Endothelial cell of umbilical vein (primary cell): ENCODE results near the gene ADRM1. TPM values are rescaled to one million over a fixed set of nuclear protein-coding genes. Genes with fewer than 3 reads are reported as not detected.

ENCODE experiments used
- BruUV-seq: library from RNA; stranded (reverse); fragments of 400-500 nt; replicated peaks from 2 replicates; lab custom pipeline; 2021; lab: Mats Ljungman, UMichigan
- CTCF ChIA-PET: fragments of 300-600, 350-600 bp; sonication (Branson Sonifier 250); formaldehyde crosslinking; loops from one replicate; lab custom pipeline; 2021; ENCODE audit warnings: antibody characterized with exemption, inconsistent platforms; lab: Charles Lee
- POLR2A ChIA-PET: fragments of 300-600, 350-600 bp; sonication (Branson Sonifier 250); formaldehyde crosslinking; loops from one replicate; lab custom pipeline; 2021; ENCODE audit warnings: antibody characterized with exemption, inconsistent platforms; lab: Charles Lee
- DNase-seq: peaks from one replicate; pipeline ENCODE4 v3.0.0-alpha.2; 2011; ENCODE audit warnings: low read depth, low spot score
- FAIRE-seq: peaks from 2 replicates; lab custom pipeline; 2011; peaks lifted over from hg19 to GRCh38; lab: Jason Lieb, UNC
- H2AFZ ChIP-seq: 2 replicates; pipeline ENCODE4 v1.6.0; 2012; ENCODE audit warnings: low read depth, low read length, control low read depth, inconsistent platforms
- H3K27ac ChIP-seq: 2 replicates; pipeline ENCODE4 v1.5.1; 2011; ENCODE audit warnings: low read depth, mild to moderate bottlenecking, control low read depth, low read length, moderate library complexity; ENCODE audit not compliant: insufficient read depth
- H3K27me3 ChIP-seq, 2 experiments: 2 replicates each; pipeline versions ENCODE4 v1.6.0 to v1.6.1; 2011; ENCODE audit warnings: low read length in 2 of 2, mixed read lengths in 1 of 2; ENCODE audit not compliant: control insufficient read depth in 2 of 2, insufficient read depth in 2 of 2
- H3K36me3 ChIP-seq, 2 experiments: 2 replicates in 1 of 2; 3 replicates in 1 of 2; pipeline ENCODE4 v1.5.1; 2011; ENCODE audit warnings: low read length in 2 of 2, mild to moderate bottlenecking in 1 of 2, moderate library complexity in 1 of 2; ENCODE audit not compliant: control insufficient read depth in 2 of 2, insufficient read depth in 2 of 2; ENCODE audit errors: extremely low read depth in 1 of 2
- H3K4me1 ChIP-seq: 3 replicates; pipeline ENCODE4 v1.5.1; 2011; ENCODE audit warnings: mild to moderate bottlenecking, low read length; ENCODE audit not compliant: control insufficient read depth, insufficient read depth; ENCODE audit errors: extremely low read depth
- H3K4me2 ChIP-seq: 2 replicates; pipeline ENCODE4 v1.6.1; 2011; ENCODE audit warnings: low read length, control low read depth, mixed read lengths; ENCODE audit not compliant: insufficient read depth
- H3K4me3 ChIP-seq, 3 experiments: fragments of 200-600 bp in 1 of 3; sonication (generic), shearing (Covaris generic) in 1 of 3; replicated peaks in 1 of 3; 2 replicates each; pipeline ENCODE4 v1.5.1; 2011 to 2016; ENCODE audit warnings: control low read depth in 3 of 3, low read length in 3 of 3, mild to moderate bottlenecking in 2 of 3, inconsistent platforms in 1 of 3, low read depth in 1 of 3, moderate library complexity in 1 of 3; ENCODE audit not compliant: insufficient read depth in 1 of 3
- H3K79me2 ChIP-seq: 2 replicates; pipeline ENCODE4 v1.6.0; 2012; ENCODE audit warnings: low read length, inconsistent platforms; ENCODE audit not compliant: control insufficient read depth, insufficient read depth
- H3K9ac ChIP-seq: replicated peaks from 2 replicates; pipeline ENCODE3; 2011; ENCODE audit warnings: low read length, control low read depth; ENCODE audit not compliant: insufficient read depth; ENCODE audit errors: extremely low read depth
- H3K9me1 ChIP-seq: replicated peaks from 3 replicates; pipeline ENCODE4 v1.6.0; 2011; ENCODE audit warnings: mild to moderate bottlenecking, low read length; ENCODE audit not compliant: control insufficient read depth, insufficient read depth; ENCODE audit errors: extremely low read depth
- H3K9me3 ChIP-seq: replicated peaks from 2 replicates; pipeline ENCODE4 v1.5.1; 2012; ENCODE audit warnings: low read length, inconsistent platforms; ENCODE audit not compliant: control insufficient read depth, insufficient read depth
- H4K20me1 ChIP-seq: replicated peaks from 2 replicates; pipeline ENCODE3; 2011; ENCODE audit warnings: mild to moderate bottlenecking, low read length; ENCODE audit not compliant: control insufficient read depth, insufficient read depth; ENCODE audit errors: extremely low read depth
- CTCF ChIP-seq, 2 donors: IDR thresholded peaks; 1 replicate in 1 of 2; 2 replicates in 1 of 2; pipeline ENCODE4 v1.5.1; 2011; ENCODE audit warnings: low read length in 2 of 2, mild to moderate bottlenecking in 2 of 2, moderate library complexity in 2 of 2, control low read depth in 1 of 2, inconsistent platforms in 1 of 2, low read depth in 1 of 2; ENCODE audit not compliant: insufficient read depth in 1 of 2; ENCODE audit errors: extremely low read depth in 1 of 2
- EZH2 ChIP-seq: IDR thresholded peaks from 2 replicates; pipeline ENCODE4 v1.6.1; 2012; ENCODE audit warnings: borderline replicate concordance, low read depth, mild to moderate bottlenecking, moderate library complexity, low read length, inconsistent platforms; ENCODE audit not compliant: severe bottlenecking
- FOS ChIP-seq: IDR thresholded peaks from 2 replicates; pipeline ENCODE4 v1.6.1; 2011; ENCODE audit warnings: mild to moderate bottlenecking, low read length, moderate library complexity, borderline replicate concordance; ENCODE audit not compliant: insufficient read depth
- GATA2 ChIP-seq: IDR thresholded peaks from 2 replicates; pipeline ENCODE4 v1.7.0; 2011; ENCODE audit warnings: low read depth, mild to moderate bottlenecking, moderate library complexity, mixed read lengths, low read length; ENCODE audit not compliant: insufficient read length, insufficient read depth
- JUN ChIP-seq: IDR thresholded peaks from 2 replicates; pipeline ENCODE4 v1.6.1; 2011; ENCODE audit warnings: borderline replicate concordance, low read depth; ENCODE audit not compliant: insufficient read length, insufficient read depth
- MYC ChIP-seq: IDR thresholded peaks from one replicate; pipeline ENCODE4 v1.6.1; 2011; ENCODE audit warnings: mild to moderate bottlenecking, low read depth, low read length
- POLR2A ChIP-seq: IDR thresholded peaks from 2 replicates; pipeline ENCODE4 v1.6.1; 2012; ENCODE audit warnings: low read depth, mild to moderate bottlenecking, control low read depth, low read length
- POLR2AphosphoS5 ChIP-seq: IDR thresholded peaks from 2 replicates; pipeline ENCODE4 v1.6.1; 2012; ENCODE audit warnings: low read depth, mild to moderate bottlenecking, control low read depth, low read length, moderate library complexity; ENCODE audit not compliant: insufficient read depth
- dilution Hi-C: fragments of 300-500 bp; cut with MboI; formaldehyde crosslinking; loops from one replicate; pipeline ENCODE4 v1.15.0; 2019; ENCODE audit warnings: low sequenced_read_pairs; ENCODE audit not compliant: extremely low pct_ligation_motif_present
- intact Hi-C: fragments of 100-400 bp; cut with micrococcal nuclease; formaldehyde crosslinking; loops from one replicate; pipeline ENCODE4 v1.10.0; 2022
- polyA plus RNA-seq, 4 experiments: library from polyadenylated mRNA; depleted of rRNA in 3 of 4; stranded (reverse) in 3 of 4; unstranded in 1 of 4; fragments of >200 nt; gene quantifications; 2 replicates each; pipeline versions ENCODE4 v1.2.1 to v1.2.3, GENCODE V29; 2011 to 2012; ENCODE audit warnings: missing spikeins in 1 of 4
- total RNA-seq: library from RNA; stranded (reverse); gene quantifications from 2 replicates; pipeline ENCODE4 v1.2.3, GENCODE V29; 2021
- TF ChIP-seq, protein P1 (sequence below): IDR thresholded peaks from 2 replicates; pipeline ENCODE4 v1.6.1; 2011; ENCODE audit not compliant: insufficient read depth, insufficient read length

The ADRM1 gene
- total and polyA plus RNA-seq, 2 donors (not counting 3 experiments of a cell fraction or from before 2014, with no cell fraction given) = 154 to 179 TPM

GRCh38 chr20:62287759-62288534 is 14.8 kb upstream of the ADRM1 start:
- no peak overlapping the region for H3K4me2 ChIP-seq
- H4K20me1 ChIP-seq = no peaks in the 10 kb centered on the region
- intact Hi-C loops = loop anchor here (5.0 kb wide), 1 partner anchor 86 kb away; no protein-coding TSS in a partner anchor
- no peaks in the 10 kb centered on the region for H3K79me2 ChIP-seq
- dilution Hi-C loops = no loop called here
- H3K4me3 ChIP-seq = no peak overlapping the region
- no peaks in the 10 kb centered on the region for H3K9me1 ChIP-seq
- CTCF ChIA-PET = no interaction called here
- H3K27ac ChIP-seq = no peak overlapping the region
- FAIRE-seq = no peak
- no peak overlapping the region for H3K9ac ChIP-seq
- peaks cover 19% of the 10 kb centered on the region for H3K4me1 ChIP-seq
- BruUV-seq = no TSS peak
- no peak overlapping the region for H2AFZ ChIP-seq
- H3K36me3 ChIP-seq = peaks cover 2 to 13% of the 10 kb centered on the region in 2 experiments
- POLR2A ChIA-PET = no interaction called here
- H3K27me3 ChIP-seq = no peaks in the 10 kb centered on the region
- TF ChIP-seq EZH2 = no peak
- TF ChIP-seq, protein P1, sequence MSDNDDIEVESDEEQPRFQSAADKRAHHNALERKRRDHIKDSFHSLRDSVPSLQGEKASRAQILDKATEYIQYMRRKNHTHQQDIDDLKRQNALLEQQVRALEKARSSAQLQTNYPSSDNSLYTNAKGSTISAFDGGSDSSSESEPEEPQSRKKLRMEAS = no peak
- no peak for TF ChIP-seq POLR2AphosphoS5
- TF ChIP-seq CTCF (IDR thresholded peaks at IDR 0.05; ENCODE audit: extremely low read depth in 1 of 2, insufficient read depth in 1 of 2, low read depth in 1 of 2, low read length in 2 of 2) = no peak
- TF ChIP-seq JUN = no peak
- TF ChIP-seq FOS = no peak
- no peak for TF ChIP-seq MYC
- no peak for TF ChIP-seq POLR2A
- no peak for TF ChIP-seq GATA2
- DNase-seq = no peak
- no peaks in the 10 kb centered on the region for H3K9me3 ChIP-seq
